C4-2B (cell line): ENCODE data around the gene CHN2.

Experiments
- H3K27ac ChIP-seq: fragments of 450-650 bp; 2 replicates; pipeline ENCODE4 v1.5.1; 2017
- CTCF ChIP-seq: fragments of 450-650 bp; conservative IDR thresholded peaks from 2 replicates; pipeline ENCODE4 v1.5.1; 2017; ENCODE audit warnings: mild to moderate bottlenecking
- ZFX ChIP-seq: fragments of 450-650 bp; IDR thresholded peaks from 2 replicates; pipeline ENCODE4 v1.6.1; 2017

CHN2 gene

GRCh38 chr7:29487424-29487823 lies 292.8 kb downstream of the CHN2 start:
- no peak for TF ChIP-seq CTCF
- TF ChIP-seq ZFX = no peak
- H3K27ac ChIP-seq = no peak overlapping the region

- H3K27ac ChIP-seq = no peak overlapping the region
- no peak for TF ChIP-seq CTCF
- no peak for TF ChIP-seq ZFX
These were observed 293.8 kb downstream of the CHN2 start for GRCh38 chr7:29488203-29488970.

GRCh38 chr7:29488977-29489376 lies 294.4 kb downstream of the CHN2 start:
- H3K27ac ChIP-seq = no peak overlapping the region
- TF ChIP-seq CTCF = no peak
- TF ChIP-seq ZFX = no peak

DNA sequence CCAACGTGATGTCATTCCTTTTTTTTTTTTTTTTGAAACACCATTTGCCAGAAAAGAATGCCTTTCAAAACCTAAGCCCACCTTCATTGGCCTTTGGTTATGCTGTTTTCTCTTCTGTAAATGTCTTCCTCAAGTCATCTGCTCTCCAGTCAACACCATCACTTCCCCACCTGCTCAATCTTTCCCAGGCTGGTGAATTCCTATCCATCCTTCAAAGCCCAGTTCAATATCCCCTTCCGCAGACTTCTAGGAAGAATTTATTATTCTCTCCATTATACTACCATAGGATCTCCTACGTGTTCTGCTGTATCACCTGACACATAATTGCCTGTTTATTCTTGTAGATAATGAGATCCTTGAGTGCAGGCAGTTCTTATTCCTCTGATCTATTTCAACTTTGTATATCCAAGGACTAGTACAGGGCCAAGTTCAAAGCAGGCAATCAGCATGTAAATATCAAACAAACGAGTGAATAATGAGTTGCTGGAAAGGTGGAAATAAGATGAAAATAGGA lies 295.6 kb downstream of the CHN2 start:
- TF ChIP-seq CTCF (no peak), ZFX (no peak)
- no peak overlapping the region for H3K27ac ChIP-seq

- no peak for TF ChIP-seq ZFX
- no peak for TF ChIP-seq CTCF
- H3K27ac ChIP-seq = no peak overlapping the region
These were observed 299.8 kb downstream of the CHN2 start for GRCh38 chr7:29494350-29494749.

- no peak overlapping the region for H3K27ac ChIP-seq
- no peak for TF ChIP-seq ZFX
- no peak for TF ChIP-seq CTCF
These were observed 301.1 kb downstream of the CHN2 start for GRCh38 chr7:29495653-29496052.

DNA sequence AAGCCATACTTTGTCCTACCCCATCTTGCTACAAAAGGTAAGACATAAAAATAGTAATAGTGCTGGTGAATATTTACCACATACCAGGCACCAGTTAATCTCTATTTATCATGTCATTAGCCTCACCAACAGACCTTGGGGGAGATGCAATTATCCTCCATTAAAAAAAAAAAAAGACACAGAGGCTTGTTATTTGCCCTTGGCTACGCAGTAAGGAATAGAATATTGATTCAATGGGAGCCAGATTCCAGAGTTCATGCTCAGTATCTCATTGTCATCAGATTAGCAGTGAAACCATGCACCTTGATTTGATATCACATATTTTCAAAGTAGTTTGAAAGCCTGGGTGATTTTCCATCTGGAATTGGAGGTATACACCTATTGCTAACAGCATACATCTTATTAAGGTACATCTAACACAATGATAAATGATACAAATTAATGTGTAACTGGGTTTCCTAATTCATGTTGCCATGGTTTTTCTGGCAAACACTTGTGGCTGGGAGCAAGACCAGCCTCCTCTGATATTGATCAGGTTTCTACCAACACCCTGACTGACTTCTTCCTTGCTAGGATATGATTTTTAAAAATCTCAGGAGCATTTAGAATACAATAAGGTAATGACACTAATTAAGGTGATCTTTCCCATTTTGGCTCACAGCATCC lies 301.9 kb downstream of the CHN2 start:
- H3K27ac ChIP-seq = no peak overlapping the region
- TF ChIP-seq ZFX = no peak
- TF ChIP-seq CTCF = no peak
